Suppressor macrophage treated with lipopolysaccharide for 1 hour (primary cell): ENCODE results near the gene PNO1.

Experiments used
- DNase-seq, 3 donors: peaks; one replicate each; pipeline ENCODE4 v3.0.0-alpha.2; 2020 to 2022

Gene PNO1

GRCh38 chr2:68196120-68196716 is 38.5 kb downstream of the PNO1 start:
- peak; percentile 57 to 67 (median 62) for DNase-seq

- DNase-seq, result peak; percentile 64 to 90 (median 85)
These were observed 42.6 kb downstream of the PNO1 start for GRCh38 chr2:68200157-68200787.

GRCh38 chr2:68203587-68203986 is 45.9 kb downstream of the PNO1 start:
- no peak for DNase-seq

- peak in 1 of 3 donors; percentile 32 for DNase-seq
These were observed 49.1 kb downstream of the PNO1 start for GRCh38 chr2:68206793-68207192.

GRCh38 chr2:68214381-68214780 is 56.7 kb downstream of the PNO1 start:
- no peak for DNase-seq

GRCh38 chr2:68216454-68217310 is 59.0 kb downstream of the PNO1 start:
- no peak for DNase-seq

GRCh38 chr2:68217729-68218128 is 60.0 kb downstream of the PNO1 start:
- DNase-seq, result no peak

GRCh38 chr2:68218343-68218901 is 60.7 kb downstream of the PNO1 start:
- DNase-seq, result no peak

GRCh38 chr2:68222287-68222686 is 64.6 kb downstream of the PNO1 start:
- DNase-seq, result no peak

- DNase-seq, result no peak
These were observed 65.7 kb downstream of the PNO1 start for GRCh38 chr2:68223419-68223818.

GRCh38 chr2:68225119-68225632 is 67.5 kb downstream of the PNO1 start:
- DNase-seq, result peak; percentile 61 to 73 (median 71)
